ENCODE measurements around the gene CELSR1.

Gene CELSR1

DNA sequence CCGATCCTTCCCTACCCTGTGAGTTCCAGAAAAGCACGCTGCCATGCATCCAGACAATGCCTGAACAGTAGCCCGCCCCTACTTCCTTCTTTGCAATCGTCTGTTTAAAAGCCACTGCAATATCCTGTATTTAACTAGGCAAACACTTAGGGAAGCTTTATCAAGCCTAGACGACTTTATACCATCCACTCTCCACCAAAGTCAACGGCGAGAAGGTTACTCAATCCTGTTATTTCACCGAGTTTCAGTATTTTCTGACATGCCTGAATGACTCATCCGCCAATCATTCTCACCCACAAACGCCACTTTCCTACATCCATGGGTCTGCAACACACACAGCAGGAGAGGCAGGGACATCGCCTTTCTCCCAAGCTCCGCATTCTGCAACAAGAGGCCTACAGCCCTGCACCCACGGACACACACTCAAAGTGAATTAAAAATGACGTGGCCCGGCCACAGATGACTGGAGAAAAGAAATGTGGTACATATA lies 9.3 kb downstream of the CELSR1 start:
- DNase-seq (ENCODE audit: low spot score): peak; percentile 83
- peak overlapping the region; percentile 99 for H3K27ac ChIP-seq
- ChIA-PET POLR2A (ENCODE audit: low non-redundant PET) (interaction anchor here (0.6 to 1.2 kb wide), 2 partner anchors 13 to 28 kb away, joined by 4 to 14 read pairs; no protein-coding TSS in a partner anchor), CTCF (interaction anchor here (0.6 kb wide), 1 partner anchor 176 kb away, joined by 3 read pairs; no protein-coding TSS in a partner anchor)
- TF ChIP-seq, protein P1, sequence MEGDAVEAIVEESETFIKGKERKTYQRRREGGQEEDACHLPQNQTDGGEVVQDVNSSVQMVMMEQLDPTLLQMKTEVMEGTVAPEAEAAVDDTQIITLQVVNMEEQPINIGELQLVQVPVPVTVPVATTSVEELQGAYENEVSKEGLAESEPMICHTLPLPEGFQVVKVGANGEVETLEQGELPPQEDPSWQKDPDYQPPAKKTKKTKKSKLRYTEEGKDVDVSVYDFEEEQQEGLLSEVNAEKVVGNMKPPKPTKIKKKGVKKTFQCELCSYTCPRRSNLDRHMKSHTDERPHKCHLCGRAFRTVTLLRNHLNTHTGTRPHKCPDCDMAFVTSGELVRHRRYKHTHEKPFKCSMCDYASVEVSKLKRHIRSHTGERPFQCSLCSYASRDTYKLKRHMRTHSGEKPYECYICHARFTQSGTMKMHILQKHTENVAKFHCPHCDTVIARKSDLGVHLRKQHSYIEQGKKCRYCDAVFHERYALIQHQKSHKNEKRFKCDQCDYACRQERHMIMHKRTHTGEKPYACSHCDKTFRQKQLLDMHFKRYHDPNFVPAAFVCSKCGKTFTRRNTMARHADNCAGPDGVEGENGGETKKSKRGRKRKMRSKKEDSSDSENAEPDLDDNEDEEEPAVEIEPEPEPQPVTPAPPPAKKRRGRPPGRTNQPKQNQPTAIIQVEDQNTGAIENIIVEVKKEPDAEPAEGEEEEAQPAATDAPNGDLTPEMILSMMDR (conservative IDR thresholded peaks at IDR 0.05; ENCODE audit: low read depth): no peak

- POLR2A ChIA-PET (ENCODE audit: low non-redundant PET): no interaction called here
- TF ChIP-seq, protein P1 (conservative IDR thresholded peaks at IDR 0.05; ENCODE audit: low read depth): no peak
- no peak for DNase-seq (ENCODE audit: low spot score)
- peak overlapping the region; percentile 99 for H3K27ac ChIP-seq
- CTCF ChIA-PET: interaction anchor here (0.9 kb wide), 1 partner anchor 15 kb away, joined by 5 read pairs; no protein-coding TSS in a partner anchor
Measured at GRCh38 chr22:46526244-46526839, 11.1 kb downstream of the CELSR1 start.

- peak overlapping the region; percentile 99 for H3K27ac ChIP-seq
- TF ChIP-seq, protein P1 (conservative IDR thresholded peaks at IDR 0.05; ENCODE audit: low read depth): no peak
- DNase-seq (ENCODE audit: low spot score): peak; percentile 55
- ChIA-PET POLR2A (ENCODE audit: low non-redundant PET) (no interaction called here), CTCF (interaction anchor here (0.6 kb wide), 1 partner anchor 518 kb away, joined by 3 read pairs; no protein-coding TSS in a partner anchor)
Measured at GRCh38 chr22:46525389-46526243, 11.8 kb downstream of the CELSR1 start.

GRCh38 chr22:46524203-46524740 lies 13.1 kb downstream of the CELSR1 start:
- DNase-seq (ENCODE audit: low spot score): no peak
- POLR2A ChIA-PET (ENCODE audit: low non-redundant PET): no interaction called here
- TF ChIP-seq, protein P1 (conservative IDR thresholded peaks at IDR 0.05; ENCODE audit: low read depth): no peak
- CTCF ChIA-PET: no interaction called here
- peak overlapping the region; percentile 99 for H3K27ac ChIP-seq

GRCh38 chr22:46522797-46523196 lies 14.6 kb downstream of the CELSR1 start:
- peak overlapping the region; percentile 99 for H3K27ac ChIP-seq
- no peak for DNase-seq (ENCODE audit: low spot score)
- TF ChIP-seq, protein P1 (conservative IDR thresholded peaks at IDR 0.05; ENCODE audit: low read depth): no peak
- POLR2A ChIA-PET (ENCODE audit: low non-redundant PET): no interaction called here
- CTCF ChIA-PET: no interaction called here

DNA sequence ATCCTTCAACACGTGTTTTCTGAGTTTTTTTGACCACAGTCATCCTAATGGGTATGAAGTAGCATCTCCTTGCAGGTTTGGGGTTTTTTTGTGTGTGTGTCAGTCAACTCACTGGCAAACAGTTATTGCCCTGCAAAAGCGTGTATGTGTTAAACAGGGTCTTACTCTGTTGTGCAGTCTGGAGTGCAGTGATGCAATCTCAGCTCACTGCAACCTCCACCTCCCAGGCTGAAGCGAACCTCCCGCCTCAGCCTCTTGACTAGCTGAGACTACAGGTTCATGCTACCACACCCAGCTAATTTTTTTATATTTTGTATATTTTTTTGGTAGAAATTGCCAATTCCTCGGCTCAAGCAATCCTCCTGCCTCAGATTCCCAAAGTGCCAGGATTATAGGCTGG lies 15.4 kb downstream of the CELSR1 start:
- TF ChIP-seq, protein P1 (conservative IDR thresholded peaks at IDR 0.05; ENCODE audit: low read depth): no peak
- CTCF ChIA-PET: interaction anchor here (0.6 kb wide), 1 partner anchor 20 kb away, joined by 4 read pairs; no protein-coding TSS in a partner anchor
- no peak overlapping the region for H3K27ac ChIP-seq
- POLR2A ChIA-PET (ENCODE audit: low non-redundant PET): no interaction called here
- no peak for DNase-seq (ENCODE audit: low spot score)
